ENCODE measurements around the gene TFDP2. TPM values are rescaled to one million over a fixed set of nuclear protein-coding genes. Genes with fewer than 3 reads are reported as not detected.
"Not testable (repeated sequence)": the region's sequence is repeated elsewhere in the genome, so short reads cannot be mapped to it uniquely, and the experiment has no call there.

Gene TFDP2
- total and polyA plus RNA-seq, 7 experiments from 2014 or later: 23.7 to 44.7 (median 40.6) TPM

DNA sequence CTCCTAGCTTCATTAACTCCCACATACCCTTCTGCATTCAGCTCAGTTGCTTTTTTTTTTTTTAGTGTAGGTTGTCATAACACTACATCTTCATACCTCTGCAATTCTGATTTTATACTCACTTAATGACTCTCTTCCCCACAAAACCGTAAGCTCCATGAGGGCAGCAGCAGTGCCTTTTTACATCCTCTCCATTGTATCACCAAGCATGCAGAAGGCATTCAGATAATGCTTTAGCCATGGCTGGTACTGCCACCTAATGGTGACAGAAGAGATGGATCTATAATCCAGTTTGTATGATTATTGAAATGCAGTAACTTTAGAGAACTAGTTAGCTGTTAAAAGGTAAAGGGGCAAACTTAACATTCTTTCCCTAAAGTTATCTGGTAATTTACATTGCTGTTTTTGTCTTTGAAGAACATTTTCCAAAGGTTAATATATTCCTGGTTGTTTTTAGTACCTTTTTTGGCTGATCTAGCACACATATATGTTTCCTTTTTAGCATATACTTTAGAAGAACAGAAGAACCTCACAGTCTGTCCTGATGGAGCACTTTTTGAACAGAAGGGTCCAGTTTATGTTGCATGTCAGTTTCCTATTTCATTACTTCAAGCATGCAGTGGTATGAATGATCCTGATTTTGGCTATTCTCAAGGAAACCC lies 236.1 kb downstream of the TFDP2 start:
- intact Hi-C loops (cut with micrococcal nuclease): loop anchor here (1.0 kb wide), 5 partner anchors 37 to 453 kb away; partner anchors contain the start of genes ATP1B3 (in 2 of the 2) and RNF7 (in 2 of the 2)
- Histone ChIP-seq H3K4me1 (ENCODE audit: control insufficient read depth in 2 of 2, insufficient read depth in 2 of 2, low read length in 2 of 2) (no peaks in the 10 kb centered on the region), H3K4me3 (ENCODE audit: low read length) (no peak overlapping the region), H3K36me3 (ENCODE audit: control insufficient read depth in 2 of 3, insufficient read depth in 3 of 3, low read length in 3 of 3) (peaks cover 0 to 4% (median 0%) of the 10 kb centered on the region in 3 experiments), H3K9me3 (ENCODE audit: control insufficient read depth in 2 of 3, low read length in 3 of 3) (no peaks in the 10 kb centered on the region), H3K27me3 (ENCODE audit: control insufficient read depth in 2 of 2, insufficient read depth in 2 of 2, low read length in 2 of 2) (no peaks in the 10 kb centered on the region), H3K27ac (ENCODE audit: low read depth, low read length) (no peak overlapping the region)
- Mint-ChIP-seq H3K36me3 (peaks cover 14 to 31% (median 18%) of the 10 kb centered on the region in 5 donors), H3K4me1 (peaks cover 0 to 5% (median 3%) of the 10 kb centered on the region in 7 donors), H3K27me3 (no peaks in the 10 kb centered on the region), H3K27ac (peak overlapping the region in 2 of 9 donors; percentile 11 to 18), H3K4me3 (no peak overlapping the region), H3K9me3 (peaks cover 0 to 5% (median 0%) of the 10 kb centered on the region in 11 donors)
- POLR2A ChIA-PET: interaction anchor here (1.1 to 2.0 kb wide), 4 partner anchors 31 to 175 kb away, joined by 5 to 9 read pairs (median 8); partner anchors contain the start of gene RNF7
- peak; percentile 93 for ATAC-seq
- DNase-seq: peak in 7 of 9 donors; percentile 40 to 72 (median 60)
- CTCF ChIA-PET: interaction anchor here (0.6 to 2.6 kb wide), 22 partner anchors 9 to 1425 kb away, joined by 3 to 14 read pairs (median 4); partner anchors contain the start of gene RNF7

GRCh38 chr3:141909986-141910385 lies 239.4 kb downstream of the TFDP2 start:
- peaks cover 14 to 34% (median 28%) of the 10 kb centered on the region in 5 donors for H3K36me3 Mint-ChIP-seq
- peaks cover 0 to 15% (median 0%) of the 10 kb centered on the region in 3 experiments for H3K36me3 ChIP-seq (ENCODE audit: control insufficient read depth in 2 of 3, insufficient read depth in 3 of 3, low read length in 3 of 3)
- intact Hi-C loops (cut with micrococcal nuclease); H3K27ac ChIP-seq (ENCODE audit: low read depth, low read length); H3K4me1 ChIP-seq (ENCODE audit: control insufficient read depth in 2 of 2, insufficient read depth in 2 of 2, low read length in 2 of 2); ATAC-seq; CTCF ChIA-PET; H3K4me1 Mint-ChIP-seq; H3K27ac Mint-ChIP-seq; H3K9me3 ChIP-seq (ENCODE audit: control insufficient read depth in 2 of 3, low read length in 3 of 3); H3K4me3 Mint-ChIP-seq; H3K9me3 Mint-ChIP-seq; DNase-seq; POLR2A ChIA-PET; H3K27me3 ChIP-seq (ENCODE audit: control insufficient read depth in 2 of 2, insufficient read depth in 2 of 2, low read length in 2 of 2); H3K27me3 Mint-ChIP-seq; H3K4me3 ChIP-seq (ENCODE audit: low read length): not testable (repeated sequence)

- Mint-ChIP-seq H3K36me3 (peaks cover 14 to 36% (median 28%) of the 10 kb centered on the region in 5 donors), H3K27ac (peak overlapping the region in 3 of 9 donors; percentile 0 to 23 (median 6))
Observed at GRCh38 chr3:141909408-141909807, 239.9 kb downstream of the TFDP2 start.

GRCh38 chr3:141905129-141905528 lies 244.2 kb downstream of the TFDP2 start:
- peaks cover 0 to 15% (median 0%) of the 10 kb centered on the region in 3 experiments for H3K36me3 ChIP-seq (ENCODE audit: control insufficient read depth in 2 of 3, insufficient read depth in 3 of 3, low read length in 3 of 3)
- Mint-ChIP-seq H3K27me3 (no peaks in the 10 kb centered on the region), H3K36me3 (peaks cover 11 to 36% (median 27%) of the 10 kb centered on the region in 5 donors), H3K27ac (peak overlapping the region in 2 of 9 donors; percentile 1 to 3), H3K9me3 (peaks cover 0 to 7% (median 2%) of the 10 kb centered on the region in 11 donors), H3K4me1 (peaks cover 0 to 17% (median 0%) of the 10 kb centered on the region in 7 donors), H3K4me3 (no peak overlapping the region)
- H3K27me3 ChIP-seq (ENCODE audit: control insufficient read depth in 2 of 2, insufficient read depth in 2 of 2, low read length in 2 of 2): no peaks in the 10 kb centered on the region
- DNase-seq (no peak), ATAC-seq (no peak)
- intact Hi-C loops (cut with micrococcal nuclease): no loop called here
- no peaks in the 10 kb centered on the region for H3K4me1 ChIP-seq (ENCODE audit: control insufficient read depth in 2 of 2, insufficient read depth in 2 of 2, low read length in 2 of 2)
- ChIA-PET CTCF (interaction anchor here (0.6 to 0.8 kb wide), 2 partner anchors 983 to 1091 kb away, joined by 3 read pairs; no protein-coding TSS in a partner anchor), POLR2A (no interaction called here)
- H3K27ac ChIP-seq (ENCODE audit: low read depth, low read length): no peak overlapping the region
- H3K9me3 ChIP-seq (ENCODE audit: control insufficient read depth in 2 of 3, low read length in 3 of 3): peaks cover 0 to 5% (median 0%) of the 10 kb centered on the region in 3 experiments
- H3K4me3 ChIP-seq (ENCODE audit: low read length): no peak overlapping the region

More at GRCh38 chr3:141909408-141909807, 239.9 kb downstream of the TFDP2 start:
- no peak overlapping the region for H3K27ac ChIP-seq (ENCODE audit: low read depth, low read length)
- H3K9me3 Mint-ChIP-seq: peaks cover 0 to 5% (median 0%) of the 10 kb centered on the region in 11 donors
- peaks cover 0 to 15% (median 0%) of the 10 kb centered on the region in 3 experiments for H3K36me3 ChIP-seq (ENCODE audit: control insufficient read depth in 2 of 3, insufficient read depth in 3 of 3, low read length in 3 of 3)
- no peak overlapping the region for H3K4me3 Mint-ChIP-seq
- H3K4me3 ChIP-seq (ENCODE audit: low read length): no peak overlapping the region
- H3K27me3 Mint-ChIP-seq: no peaks in the 10 kb centered on the region
- DNase-seq: no peak
- ATAC-seq: no peak
- ChIA-PET CTCF (no interaction called here), POLR2A (no interaction called here)
- no peaks in the 10 kb centered on the region for H3K9me3 ChIP-seq (ENCODE audit: control insufficient read depth in 2 of 3, low read length in 3 of 3)
- H3K4me1 ChIP-seq (ENCODE audit: control insufficient read depth in 2 of 2, insufficient read depth in 2 of 2, low read length in 2 of 2): no peaks in the 10 kb centered on the region
- intact Hi-C loops (cut with micrococcal nuclease): no loop called here
- H3K4me1 Mint-ChIP-seq: peaks cover 0 to 8% (median 3%) of the 10 kb centered on the region in 7 donors
- no peaks in the 10 kb centered on the region for H3K27me3 ChIP-seq (ENCODE audit: control insufficient read depth in 2 of 2, insufficient read depth in 2 of 2, low read length in 2 of 2)

DNA sequence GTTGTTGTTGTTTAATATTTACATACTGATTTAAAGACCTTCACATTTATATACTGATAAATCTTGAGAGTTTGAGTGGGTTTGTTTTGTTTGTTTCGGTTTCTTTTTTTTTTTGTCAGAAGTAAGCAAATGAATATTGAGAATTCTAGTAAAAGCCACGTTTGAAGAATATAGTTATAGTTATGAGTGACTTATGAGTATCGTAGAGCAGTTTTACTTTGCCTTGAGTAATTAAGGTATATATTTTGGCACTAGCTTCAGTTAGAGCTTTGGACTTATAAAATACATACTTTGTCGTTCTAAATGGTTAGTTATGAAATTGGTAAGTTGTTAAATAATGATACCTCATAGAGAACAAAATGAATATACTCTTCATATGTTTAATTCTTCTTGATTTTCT lies 245.1 kb downstream of the TFDP2 start:
- no peak overlapping the region for H3K4me3 Mint-ChIP-seq
- Histone ChIP-seq H3K27me3 (ENCODE audit: control insufficient read depth in 2 of 2, insufficient read depth in 2 of 2, low read length in 2 of 2) (no peaks in the 10 kb centered on the region), H3K36me3 (ENCODE audit: control insufficient read depth in 2 of 3, insufficient read depth in 3 of 3, low read length in 3 of 3) (peaks cover 0 to 11% (median 0%) of the 10 kb centered on the region in 3 experiments), H3K9me3 (ENCODE audit: control insufficient read depth in 2 of 3, low read length in 3 of 3) (peaks cover 0 to 7% (median 5%) of the 10 kb centered on the region in 3 experiments), H3K27ac (ENCODE audit: low read depth, low read length) (no peak overlapping the region), H3K4me1 (ENCODE audit: control insufficient read depth in 2 of 2, insufficient read depth in 2 of 2, low read length in 2 of 2) (no peaks in the 10 kb centered on the region), H3K4me3 (ENCODE audit: low read length) (no peak overlapping the region)
- POLR2A ChIA-PET: no interaction called here
- intact Hi-C loops (cut with micrococcal nuclease): no loop called here
- ATAC-seq (no peak), DNase-seq (no peak)
- CTCF ChIA-PET: interaction anchor here (1.9 kb wide), 1 partner anchor 9 kb away, joined by 5 read pairs; no protein-coding TSS in a partner anchor
- H3K9me3 Mint-ChIP-seq: peaks cover 0 to 13% (median 4%) of the 10 kb centered on the region in 11 donors
- H3K4me1 Mint-ChIP-seq: peaks cover 0 to 17% (median 0%) of the 10 kb centered on the region in 7 donors
- no peaks in the 10 kb centered on the region for H3K27me3 Mint-ChIP-seq
- H3K27ac Mint-ChIP-seq: no peak overlapping the region
- H3K36me3 Mint-ChIP-seq: peaks cover 11 to 36% (median 24%) of the 10 kb centered on the region in 5 donors

- no peak overlapping the region for H3K27ac ChIP-seq (ENCODE audit: low read depth, low read length)
- DNase-seq (no peak), ATAC-seq (no peak)
- Mint-ChIP-seq H3K4me3 (no peak overlapping the region), H3K36me3 (peaks cover 9 to 40% (median 18%) of the 10 kb centered on the region in 5 donors), H3K27me3 (no peaks in the 10 kb centered on the region), H3K4me1 (peaks cover 0 to 17% (median 3%) of the 10 kb centered on the region in 7 donors), H3K27ac (peak overlapping the region in 1 of 9 donors; percentile 7), H3K9me3 (peaks cover 0 to 20% (median 6%) of the 10 kb centered on the region in 11 donors)
- H3K36me3 ChIP-seq (ENCODE audit: control insufficient read depth in 2 of 3, insufficient read depth in 3 of 3, low read length in 3 of 3): peaks cover 0 to 5% (median 0%) of the 10 kb centered on the region in 3 experiments
- ChIA-PET POLR2A (no interaction called here), CTCF (no interaction called here)
- intact Hi-C loops (cut with micrococcal nuclease): no loop called here
- H3K4me3 ChIP-seq (ENCODE audit: low read length): no peak overlapping the region
- no peaks in the 10 kb centered on the region for H3K27me3 ChIP-seq (ENCODE audit: control insufficient read depth in 2 of 2, insufficient read depth in 2 of 2, low read length in 2 of 2)
- H3K4me1 ChIP-seq (ENCODE audit: control insufficient read depth in 2 of 2, insufficient read depth in 2 of 2, low read length in 2 of 2): no peaks in the 10 kb centered on the region
- peaks cover 0 to 7% (median 5%) of the 10 kb centered on the region in 3 experiments for H3K9me3 ChIP-seq (ENCODE audit: control insufficient read depth in 2 of 3, low read length in 3 of 3)
Observed at GRCh38 chr3:141901914-141902313, 247.4 kb downstream of the TFDP2 start.
